Peyer's patch (tissue), 4 donors: ENCODE results near the gene POLR2F. TPM values are rescaled to one million over a fixed set of nuclear protein-coding genes. Genes with fewer than 3 reads are reported as not detected.

Source experiments
- DNase-seq, 3 donors: peaks; one replicate each; pipeline ENCODE4 v3.0.0-alpha.2; 2017 to 2019
- H3K27ac ChIP-seq, 4 donors: fragments of 200-600 bp; sonication (generic); one replicate each; pipeline ENCODE4 v1.5.1; 2016 to 2019
- H3K27me3 ChIP-seq, 2 donors: fragments of 200-600 bp; sonication (generic); one replicate each; pipeline ENCODE4 v1.5.1; 2019
- H3K36me3 ChIP-seq, 3 donors: fragments of 200-600 bp; sonication (generic); one replicate each; pipeline ENCODE4 v1.5.1; 2016 to 2019
- H3K4me1 ChIP-seq, 4 donors: fragments of 200-600 bp; sonication (generic); one replicate each; pipeline ENCODE4 v1.5.1; 2016 to 2019
- H3K4me3 ChIP-seq, 4 donors: fragments of 200-600 bp; sonication (generic); 1 replicate in 3 of 4; 2 replicates in 1 of 4; pipeline ENCODE4 v1.5.1; 2016 to 2019; ENCODE audit warnings: mild to moderate bottlenecking in 1 of 4
- H3K9me3 ChIP-seq, 4 donors: fragments of 200-600 bp; sonication (generic); one replicate each; pipeline ENCODE4 v1.5.1; 2016 to 2019; ENCODE audit warnings: mild to moderate bottlenecking in 1 of 4
- POLR2A ChIP-seq, 2 donors: fragments of 450-650 bp; IDR thresholded peaks; one replicate each; pipeline ENCODE4 v1.5.1; 2017; ENCODE audit warnings: antibody characterized with exemption in 2 of 2, mild to moderate bottlenecking in 2 of 2, moderate library complexity in 2 of 2
- total RNA-seq, 4 donors: library from RNA; depleted of rRNA; stranded (reverse); fragments of >200 nt; gene quantifications; one replicate each; pipeline ENCODE4 v1.1.0, GENCODE V29; 2016
- TF ChIP-seq, protein P1 (sequence below), 6 experiments: fragments of 450-650 bp in 4 of 6; fragments of 200-600 bp in 2 of 6; sonication (generic) in 1 of 6; IDR thresholded peaks; one replicate each; pipeline ENCODE4 v1.5.1; 2017 to 2019; ENCODE audit warnings: antibody characterized with exemption in 6 of 6, mild to moderate bottlenecking in 3 of 6, moderate library complexity in 1 of 6

The POLR2F gene
- total RNA-seq, 4 donors from 2014 or later, result 51.1 to 97.4 (median 55.2) TPM

DNA sequence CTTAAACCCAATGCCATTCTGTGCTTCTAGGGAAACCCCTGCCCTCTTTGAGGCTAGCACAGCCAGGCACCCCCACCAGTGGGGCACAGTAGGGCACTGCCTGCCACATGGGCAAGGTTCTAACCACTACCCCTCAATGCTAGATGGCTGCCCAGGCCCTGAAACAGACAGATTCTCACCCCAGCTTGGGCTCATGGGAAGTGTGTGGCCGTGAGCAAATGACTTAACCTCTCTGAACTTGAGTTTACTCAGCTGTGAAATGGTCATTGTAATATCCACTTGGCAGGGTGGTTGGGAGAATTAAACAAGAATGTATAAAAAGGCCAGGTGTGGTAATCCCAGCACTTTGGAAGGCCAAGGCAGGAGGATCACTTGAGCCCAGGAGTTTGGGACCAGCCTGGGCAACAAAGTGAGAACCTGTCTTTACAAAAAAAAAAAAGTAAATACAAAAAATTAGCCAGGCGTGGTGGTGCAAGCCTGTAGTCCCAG lies 22.5 kb upstream of the POLR2F start:
- Histone ChIP-seq H3K4me1 (peaks cover 0 to 16% (median 4%) of the 10 kb centered on the region in 4 donors), H3K27me3 (no peaks in the 10 kb centered on the region), H3K4me3 (no peak overlapping the region), H3K36me3 (peaks cover 0 to 65% (median 0%) of the 10 kb centered on the region in 3 donors), H3K27ac (no peak overlapping the region), H3K9me3 (no peaks in the 10 kb centered on the region)
- no peak for DNase-seq
- TF ChIP-seq, protein P1, sequence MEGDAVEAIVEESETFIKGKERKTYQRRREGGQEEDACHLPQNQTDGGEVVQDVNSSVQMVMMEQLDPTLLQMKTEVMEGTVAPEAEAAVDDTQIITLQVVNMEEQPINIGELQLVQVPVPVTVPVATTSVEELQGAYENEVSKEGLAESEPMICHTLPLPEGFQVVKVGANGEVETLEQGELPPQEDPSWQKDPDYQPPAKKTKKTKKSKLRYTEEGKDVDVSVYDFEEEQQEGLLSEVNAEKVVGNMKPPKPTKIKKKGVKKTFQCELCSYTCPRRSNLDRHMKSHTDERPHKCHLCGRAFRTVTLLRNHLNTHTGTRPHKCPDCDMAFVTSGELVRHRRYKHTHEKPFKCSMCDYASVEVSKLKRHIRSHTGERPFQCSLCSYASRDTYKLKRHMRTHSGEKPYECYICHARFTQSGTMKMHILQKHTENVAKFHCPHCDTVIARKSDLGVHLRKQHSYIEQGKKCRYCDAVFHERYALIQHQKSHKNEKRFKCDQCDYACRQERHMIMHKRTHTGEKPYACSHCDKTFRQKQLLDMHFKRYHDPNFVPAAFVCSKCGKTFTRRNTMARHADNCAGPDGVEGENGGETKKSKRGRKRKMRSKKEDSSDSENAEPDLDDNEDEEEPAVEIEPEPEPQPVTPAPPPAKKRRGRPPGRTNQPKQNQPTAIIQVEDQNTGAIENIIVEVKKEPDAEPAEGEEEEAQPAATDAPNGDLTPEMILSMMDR (IDR thresholded peaks at IDR 0.05), result no peak
- no peak for TF ChIP-seq POLR2A (IDR thresholded peaks at IDR 0.05)

DNA sequence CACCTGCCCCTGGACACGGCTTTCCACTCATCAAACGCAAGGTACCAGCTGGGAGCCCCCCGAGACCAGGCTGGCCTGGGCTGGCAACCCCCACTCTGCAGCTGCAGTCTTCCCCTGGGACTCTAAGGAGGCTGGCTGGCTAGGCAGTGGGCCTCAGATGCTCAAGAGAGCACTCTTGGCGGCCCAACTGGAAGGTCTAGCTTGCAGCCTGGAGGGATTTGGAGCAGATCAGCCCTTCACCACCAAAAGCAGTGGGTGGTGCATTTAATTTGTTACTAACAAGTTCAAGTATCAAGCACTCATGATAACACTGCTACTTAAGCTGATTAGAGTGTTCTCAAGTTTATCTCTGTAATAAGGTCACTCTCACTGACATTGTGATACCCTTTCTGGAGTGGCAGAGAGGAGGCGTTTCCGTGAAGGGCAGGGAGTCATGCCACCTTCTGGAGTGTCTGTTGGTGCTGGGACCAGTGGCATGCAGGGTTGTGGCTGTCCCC lies 21.6 kb upstream of the POLR2F start:
- Histone ChIP-seq H3K9me3 (no peaks in the 10 kb centered on the region), H3K4me1 (peaks cover 0 to 16% (median 4%) of the 10 kb centered on the region in 4 donors), H3K4me3 (no peak overlapping the region), H3K36me3 (peaks cover 0 to 60% (median 0%) of the 10 kb centered on the region in 3 donors), H3K27ac (no peak overlapping the region), H3K27me3 (no peaks in the 10 kb centered on the region)
- no peak for TF ChIP-seq POLR2A (IDR thresholded peaks at IDR 0.05)
- TF ChIP-seq, protein P1 (IDR thresholded peaks at IDR 0.05), result no peak
- no peak for DNase-seq

DNA sequence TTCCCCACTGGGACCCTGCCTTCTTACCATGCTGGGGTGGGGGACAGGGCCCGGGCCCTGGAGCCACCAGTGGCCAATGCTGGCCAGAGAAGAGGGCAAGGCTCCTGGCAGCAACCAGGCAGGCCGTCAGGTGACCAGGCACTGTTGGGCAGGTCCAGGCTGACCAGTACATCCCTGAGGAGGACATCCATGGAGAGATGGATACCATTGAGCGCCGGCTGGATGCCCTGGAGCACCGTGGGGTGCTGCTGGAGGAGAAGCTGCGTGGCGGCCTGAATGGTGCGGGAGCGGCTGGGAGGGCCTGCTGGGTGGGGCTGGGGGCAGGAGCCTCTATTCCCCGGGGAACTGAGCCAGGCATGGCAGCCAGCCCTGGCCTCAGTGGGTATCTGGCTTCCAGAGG lies 21.1 kb upstream of the POLR2F start:
- Histone ChIP-seq H3K4me3 (no peak overlapping the region), H3K36me3 (peaks cover 0 to 60% (median 0%) of the 10 kb centered on the region in 3 donors), H3K9me3 (no peaks in the 10 kb centered on the region), H3K27ac (no peak overlapping the region), H3K4me1 (peaks cover 0 to 16% (median 4%) of the 10 kb centered on the region in 4 donors), H3K27me3 (no peaks in the 10 kb centered on the region)
- DNase-seq, result no peak
- no peak for TF ChIP-seq POLR2A (IDR thresholded peaks at IDR 0.05)
- TF ChIP-seq, protein P1 (IDR thresholded peaks at IDR 0.05), result no peak

DNA sequence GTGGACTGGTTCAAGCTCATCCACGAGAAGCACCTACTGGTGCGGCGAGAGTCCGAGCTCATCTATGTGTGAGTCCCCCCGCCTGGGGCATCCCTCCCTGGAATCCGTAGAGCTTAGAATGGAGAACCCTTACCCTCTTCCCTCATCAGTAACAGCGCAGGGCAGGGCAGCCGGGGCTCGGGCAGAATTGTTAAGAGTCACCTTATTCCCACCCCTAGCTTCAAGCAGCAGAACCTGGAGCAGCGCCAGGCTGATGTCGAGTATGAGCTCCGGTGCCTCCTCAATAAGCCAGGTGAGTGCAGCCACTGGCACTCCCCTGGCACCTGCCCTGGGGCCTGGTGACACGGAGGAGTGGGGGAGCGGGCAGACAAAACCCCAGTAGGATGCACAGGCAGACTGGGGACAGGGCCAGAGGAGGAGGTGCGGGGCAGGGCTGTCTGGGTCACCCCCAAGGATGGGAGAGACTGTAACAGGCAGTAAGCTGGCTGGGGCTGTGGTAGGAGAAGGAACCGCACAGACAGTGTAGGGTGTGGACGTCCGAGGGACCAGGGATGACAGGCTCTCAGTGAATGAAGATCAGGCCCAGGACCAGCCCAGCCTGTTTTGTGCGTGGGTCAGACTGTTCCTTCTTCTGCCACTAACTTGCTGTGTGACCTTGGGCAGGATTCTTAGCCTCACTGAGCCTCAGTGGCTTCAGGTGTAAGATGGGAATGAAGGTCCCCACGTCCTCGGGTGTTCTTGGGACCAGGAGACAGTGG lies 20.5 kb upstream of the POLR2F start:
- Histone ChIP-seq H3K4me1 (peaks cover 0 to 16% (median 4%) of the 10 kb centered on the region in 4 donors), H3K4me3 (no peak overlapping the region), H3K36me3 (peaks cover 0 to 60% (median 0%) of the 10 kb centered on the region in 3 donors), H3K27ac (peak overlapping the region in 3 of 4 donors; percentile 21 to 65 (median 56)), H3K9me3 (no peaks in the 10 kb centered on the region), H3K27me3 (no peaks in the 10 kb centered on the region)
- DNase-seq, result no peak
- TF ChIP-seq, protein P1 (IDR thresholded peaks at IDR 0.05), result no peak
- TF ChIP-seq POLR2A (IDR thresholded peaks at IDR 0.05), result no peak

DNA sequence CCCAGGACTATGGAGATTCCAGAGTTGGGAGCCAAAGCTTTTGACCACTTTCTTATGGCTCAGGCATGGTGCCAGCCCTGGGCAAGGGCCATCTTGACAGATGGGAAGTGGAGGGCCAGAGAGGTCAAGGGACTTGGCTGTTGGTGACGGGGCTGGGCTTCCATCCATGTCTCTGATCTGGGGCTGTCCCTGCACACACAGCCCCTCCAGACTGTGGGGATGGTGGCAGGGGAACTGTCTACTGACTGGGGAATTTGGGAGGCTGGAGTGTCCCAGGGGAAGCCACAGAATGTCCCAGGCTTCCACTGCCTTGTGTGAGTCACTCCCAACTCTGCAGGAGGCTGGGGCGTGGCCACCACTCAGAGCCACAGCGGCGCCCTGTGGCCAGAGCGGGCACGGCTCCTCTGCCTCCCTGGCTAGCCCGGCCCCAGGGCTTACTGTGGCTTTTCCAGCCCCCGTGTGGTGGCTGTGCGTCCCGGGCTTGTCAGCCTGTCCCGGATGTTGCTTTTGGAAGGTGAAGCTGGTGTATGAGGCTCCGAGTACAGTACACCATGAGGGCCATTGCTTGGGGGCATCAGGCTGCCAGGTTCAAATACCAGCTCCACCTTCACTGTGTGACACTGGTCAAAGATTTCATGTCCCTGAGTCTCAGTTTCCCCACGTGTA lies 19.7 kb upstream of the POLR2F start:
- TF ChIP-seq, protein P1 (IDR thresholded peaks at IDR 0.05), result peak; percentile 81 to 99 (median 94)
- no peak for TF ChIP-seq POLR2A (IDR thresholded peaks at IDR 0.05)
- H3K9me3 ChIP-seq, result no peaks in the 10 kb centered on the region
- peak overlapping the region in 3 of 4 donors; percentile 8 to 65 (median 56) for H3K27ac ChIP-seq
- H3K27me3 ChIP-seq, result no peaks in the 10 kb centered on the region
- no peak overlapping the region for H3K4me3 ChIP-seq
- DNase-seq, result peak; percentile 84 to 94 (median 94)
- peaks cover 0 to 16% (median 4%) of the 10 kb centered on the region in 4 donors for H3K4me1 ChIP-seq
- peaks cover 0 to 56% (median 0%) of the 10 kb centered on the region in 3 donors for H3K36me3 ChIP-seq
